ENCODE measurements around the gene PEX7.
"Not testable (repeated sequence)": the region's sequence is repeated elsewhere in the genome, so short reads cannot be mapped to it uniquely, and the experiment has no call there.

PEX7 gene

DNA sequence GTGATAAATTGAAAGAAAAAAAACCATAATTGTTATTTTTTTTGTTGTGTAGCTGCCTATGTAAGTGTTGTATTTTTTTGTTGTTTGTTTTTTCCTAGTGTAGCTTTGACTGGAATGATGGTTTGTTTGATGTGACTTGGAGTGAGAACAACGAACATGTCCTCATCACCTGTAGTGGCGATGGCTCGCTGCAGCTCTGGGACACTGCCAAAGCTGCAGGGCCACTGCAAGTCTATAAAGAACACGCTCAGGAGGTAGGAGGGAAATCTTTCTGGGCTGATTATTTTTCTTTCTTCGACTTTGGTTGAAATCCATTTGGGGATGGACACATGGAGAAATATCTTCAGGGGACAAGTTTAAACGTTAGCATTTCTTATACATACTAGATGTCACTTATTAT lies 3.8 kb downstream of the PEX7 start:
- H3K4me3 ChIP-seq (ENCODE audit: low read depth in 1 of 2, low read length in 1 of 2), result no peak overlapping the region
- H3K36me3 ChIP-seq, result peaks cover 8% of the 10 kb centered on the region
- no peaks in the 10 kb centered on the region for H3K27me3 ChIP-seq
- H3K4me1 ChIP-seq (ENCODE audit: control insufficient read depth in 1 of 2, insufficient read depth in 1 of 2, low read depth in 1 of 2, low read length in 1 of 2), result peaks cover 14 to 15% of the 10 kb centered on the region in 2 experiments
- no peak overlapping the region for H3K27ac ChIP-seq
- TF ChIP-seq, protein P1, sequence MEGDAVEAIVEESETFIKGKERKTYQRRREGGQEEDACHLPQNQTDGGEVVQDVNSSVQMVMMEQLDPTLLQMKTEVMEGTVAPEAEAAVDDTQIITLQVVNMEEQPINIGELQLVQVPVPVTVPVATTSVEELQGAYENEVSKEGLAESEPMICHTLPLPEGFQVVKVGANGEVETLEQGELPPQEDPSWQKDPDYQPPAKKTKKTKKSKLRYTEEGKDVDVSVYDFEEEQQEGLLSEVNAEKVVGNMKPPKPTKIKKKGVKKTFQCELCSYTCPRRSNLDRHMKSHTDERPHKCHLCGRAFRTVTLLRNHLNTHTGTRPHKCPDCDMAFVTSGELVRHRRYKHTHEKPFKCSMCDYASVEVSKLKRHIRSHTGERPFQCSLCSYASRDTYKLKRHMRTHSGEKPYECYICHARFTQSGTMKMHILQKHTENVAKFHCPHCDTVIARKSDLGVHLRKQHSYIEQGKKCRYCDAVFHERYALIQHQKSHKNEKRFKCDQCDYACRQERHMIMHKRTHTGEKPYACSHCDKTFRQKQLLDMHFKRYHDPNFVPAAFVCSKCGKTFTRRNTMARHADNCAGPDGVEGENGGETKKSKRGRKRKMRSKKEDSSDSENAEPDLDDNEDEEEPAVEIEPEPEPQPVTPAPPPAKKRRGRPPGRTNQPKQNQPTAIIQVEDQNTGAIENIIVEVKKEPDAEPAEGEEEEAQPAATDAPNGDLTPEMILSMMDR (IDR thresholded peaks at IDR 0.05), result no peak
- H3K9me3 ChIP-seq, result no peaks in the 10 kb centered on the region

DNA sequence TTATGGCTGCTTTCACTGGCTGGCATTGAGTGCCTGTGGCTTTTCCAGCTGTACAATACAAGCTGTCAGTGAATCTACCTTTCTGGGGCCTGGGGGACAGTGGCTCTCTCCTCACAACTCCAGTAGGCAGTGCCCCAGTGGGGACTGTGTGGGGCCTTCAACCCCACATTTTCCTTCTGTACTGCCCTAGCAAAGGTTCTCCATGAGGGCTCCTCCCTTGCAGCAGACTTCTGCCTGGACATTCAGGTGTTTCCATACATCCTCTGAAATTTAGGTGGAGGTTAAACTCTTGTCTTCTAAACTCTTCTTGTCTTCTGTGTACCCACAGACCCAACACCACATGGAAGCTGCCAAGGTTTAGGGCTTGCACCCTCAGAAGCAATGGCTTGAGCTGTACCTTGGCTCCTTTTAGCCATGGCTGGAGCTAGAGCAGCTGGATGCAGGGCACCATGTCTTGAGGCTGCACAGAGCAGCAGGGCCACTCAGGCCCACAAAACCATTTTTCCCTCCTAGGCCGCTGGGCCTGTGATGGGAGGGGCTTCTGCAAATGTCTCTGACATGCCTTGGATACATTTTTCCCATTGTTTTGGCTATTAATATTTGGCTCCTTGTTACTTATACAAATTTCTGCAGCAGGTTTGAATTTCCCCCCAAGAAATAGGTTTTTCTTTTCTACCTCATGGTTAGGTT lies 9.6 kb downstream of the PEX7 start:
- H3K4me1 ChIP-seq (ENCODE audit: control insufficient read depth in 1 of 2, insufficient read depth in 1 of 2, low read depth in 1 of 2, low read length in 1 of 2), result no peaks in the 10 kb centered on the region
- no peak overlapping the region for H3K4me3 ChIP-seq (ENCODE audit: low read depth in 1 of 2, low read length in 1 of 2)
- TF ChIP-seq, protein P1 (IDR thresholded peaks at IDR 0.05), result no peak
- no peaks in the 10 kb centered on the region for H3K27me3 ChIP-seq
- H3K9me3 ChIP-seq, result no peaks in the 10 kb centered on the region
- H3K36me3 ChIP-seq, result peaks cover under 1% of the 10 kb centered on the region
- H3K27ac ChIP-seq, result no peak overlapping the region

DNA sequence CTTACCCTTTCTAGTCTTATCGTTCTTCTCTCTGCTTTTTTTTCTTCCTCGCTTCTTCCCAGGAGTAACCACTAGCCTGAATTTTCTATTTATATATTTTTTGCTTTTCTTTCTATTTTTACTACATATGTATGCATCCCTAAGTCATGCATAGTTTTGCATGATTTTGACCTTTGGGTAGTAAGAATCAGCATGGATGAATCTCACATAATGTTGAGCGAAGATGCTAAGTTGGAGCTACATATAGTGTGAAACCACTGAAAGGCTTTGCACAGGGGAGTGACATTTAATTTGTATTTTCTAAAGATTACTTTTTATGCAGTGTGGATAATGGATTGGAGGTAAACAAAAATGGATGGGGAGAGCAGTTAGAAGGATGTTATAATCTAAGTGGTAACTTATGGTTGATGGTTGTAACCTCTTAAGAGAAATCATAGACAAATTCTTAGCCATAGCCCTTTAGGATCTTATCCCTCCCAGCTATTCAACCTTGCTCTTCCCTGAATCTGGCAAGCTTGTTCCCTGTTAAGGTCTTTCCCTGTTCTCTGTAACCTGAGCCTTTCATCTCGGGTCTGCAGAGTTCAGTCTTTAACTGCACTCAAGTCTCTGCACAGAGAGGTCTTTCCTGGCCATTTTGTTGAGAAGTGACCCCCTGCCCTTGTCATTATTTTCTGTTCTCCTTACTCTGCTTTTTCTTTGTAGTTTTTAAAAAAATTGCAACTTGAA lies 18.0 kb downstream of the PEX7 start:
- TF ChIP-seq, protein P1 (IDR thresholded peaks at IDR 0.05), result no peak
- no peaks in the 10 kb centered on the region for H3K4me1 ChIP-seq (ENCODE audit: control insufficient read depth in 1 of 2, insufficient read depth in 1 of 2, low read depth in 1 of 2, low read length in 1 of 2)
- no peaks in the 10 kb centered on the region for H3K36me3 ChIP-seq
- H3K27ac ChIP-seq, result no peak overlapping the region
- H3K27me3 ChIP-seq, result no peaks in the 10 kb centered on the region
- no peaks in the 10 kb centered on the region for H3K9me3 ChIP-seq
- no peak overlapping the region for H3K4me3 ChIP-seq (ENCODE audit: low read depth in 1 of 2, low read length in 1 of 2)

DNA sequence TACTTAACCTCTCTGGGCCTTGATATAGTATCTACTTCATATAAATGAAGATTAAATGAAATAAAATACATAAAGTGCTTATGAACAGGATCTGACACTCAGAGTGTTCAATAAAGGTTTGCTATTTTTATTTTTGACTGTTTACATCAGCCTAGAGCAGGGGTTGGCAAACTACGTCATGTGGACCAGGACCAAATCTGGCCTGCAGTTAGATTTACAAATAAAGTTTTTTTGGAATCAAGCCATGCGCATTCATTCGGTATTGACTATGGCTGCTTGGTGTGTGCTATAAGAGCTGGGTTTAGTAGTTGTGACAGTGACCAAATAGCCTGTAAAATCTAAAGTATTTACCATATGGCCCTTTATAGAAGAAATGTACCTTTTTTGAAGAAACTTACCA lies 20.8 kb downstream of the PEX7 start:
- H3K27me3 ChIP-seq, result no peaks in the 10 kb centered on the region
- no peaks in the 10 kb centered on the region for H3K9me3 ChIP-seq
- H3K4me3 ChIP-seq (ENCODE audit: low read depth in 1 of 2, low read length in 1 of 2), result no peak overlapping the region
- no peaks in the 10 kb centered on the region for H3K4me1 ChIP-seq (ENCODE audit: control insufficient read depth in 1 of 2, insufficient read depth in 1 of 2, low read depth in 1 of 2, low read length in 1 of 2)
- no peak overlapping the region for H3K27ac ChIP-seq
- H3K36me3 ChIP-seq, result no peaks in the 10 kb centered on the region
- TF ChIP-seq, protein P1 (IDR thresholded peaks at IDR 0.05), result no peak

DNA sequence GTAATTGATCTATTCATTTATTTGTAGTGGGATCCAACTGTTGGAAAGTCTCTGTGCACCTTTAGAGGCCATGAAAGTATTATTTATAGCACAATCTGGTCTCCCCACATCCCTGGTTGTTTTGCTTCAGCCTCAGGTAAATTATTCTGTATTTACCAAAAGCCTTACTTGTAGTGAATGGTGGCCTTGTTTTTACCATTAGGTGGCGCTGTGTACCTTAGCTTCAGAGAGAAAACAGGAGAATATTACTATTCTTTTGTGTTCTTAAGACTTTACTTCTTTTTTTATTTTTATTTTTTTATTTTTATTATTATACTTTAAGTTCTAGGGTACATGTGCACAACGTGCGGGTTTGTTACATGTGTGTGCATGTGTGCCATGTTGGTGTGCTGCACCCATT lies 23.7 kb downstream of the PEX7 start:
- no peak overlapping the region for H3K4me3 ChIP-seq (ENCODE audit: low read depth in 1 of 2, low read length in 1 of 2)
- H3K27me3 ChIP-seq, result no peaks in the 10 kb centered on the region
- TF ChIP-seq, protein P1 (IDR thresholded peaks at IDR 0.05), result peak; percentile 73
- no peaks in the 10 kb centered on the region for H3K4me1 ChIP-seq (ENCODE audit: control insufficient read depth in 1 of 2, insufficient read depth in 1 of 2, low read depth in 1 of 2, low read length in 1 of 2)
- H3K36me3 ChIP-seq, result no peaks in the 10 kb centered on the region
- no peaks in the 10 kb centered on the region for H3K9me3 ChIP-seq
- no peak overlapping the region for H3K27ac ChIP-seq

DNA sequence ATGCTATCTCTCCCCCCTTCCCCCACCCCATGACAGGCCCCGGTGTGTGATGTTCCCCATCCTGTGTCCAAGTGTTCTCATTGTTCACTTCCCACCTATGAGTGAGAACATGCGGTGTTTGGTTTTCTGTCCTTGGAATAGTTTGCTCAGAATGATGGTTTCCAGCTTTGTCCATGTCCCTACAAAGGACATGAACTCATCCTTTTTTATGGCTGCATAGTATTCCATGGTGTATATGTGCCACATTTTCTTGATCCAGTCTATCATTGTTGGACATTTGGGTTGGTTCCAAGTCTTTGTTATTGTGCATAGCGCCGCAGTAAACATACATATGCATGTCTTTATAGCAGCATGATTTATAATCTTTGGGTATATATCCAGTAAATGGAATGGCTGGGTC lies 24.1 kb downstream of the PEX7 start:
- not testable (repeated sequence) for H3K27ac ChIP-seq; H3K9me3 ChIP-seq; H3K27me3 ChIP-seq; H3K4me1 ChIP-seq (ENCODE audit: control insufficient read depth in 1 of 2, insufficient read depth in 1 of 2, low read depth in 1 of 2, low read length in 1 of 2); H3K4me3 ChIP-seq (ENCODE audit: low read depth in 1 of 2, low read length in 1 of 2); H3K36me3 ChIP-seq

DNA sequence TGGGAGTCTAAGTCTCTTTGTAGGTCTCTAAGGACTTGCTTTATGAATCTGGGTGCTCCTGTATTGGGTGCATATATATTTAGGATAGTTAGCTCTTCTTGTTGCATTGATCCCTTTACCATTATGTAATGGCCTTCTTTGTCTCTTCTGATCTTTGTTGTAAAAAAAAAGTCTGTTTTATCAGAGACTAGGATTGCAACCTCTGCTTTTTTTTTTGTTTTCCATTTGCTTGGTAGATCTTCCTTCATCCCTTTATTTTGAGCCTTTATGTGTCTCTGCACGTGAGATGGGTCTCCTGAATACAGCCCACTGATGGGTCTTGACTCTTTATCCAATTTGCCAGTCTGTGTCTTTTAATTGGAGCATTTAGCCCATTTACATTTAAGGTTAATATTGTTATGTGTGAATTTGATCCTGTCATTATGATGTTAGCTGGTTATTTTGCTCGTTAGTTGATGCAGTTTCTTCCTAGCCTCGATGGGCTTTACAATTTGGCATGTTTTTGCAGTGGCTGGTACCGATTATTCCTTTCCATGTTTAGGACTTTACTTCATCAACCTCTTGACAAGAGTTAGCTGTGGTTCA lies 27.7 kb downstream of the PEX7 start:
- not testable (repeated sequence) for H3K4me1 ChIP-seq (ENCODE audit: control insufficient read depth in 1 of 2, insufficient read depth in 1 of 2, low read depth in 1 of 2, low read length in 1 of 2); H3K9me3 ChIP-seq; H3K27ac ChIP-seq

More for the DNA sequence above, 27.7 kb downstream of the PEX7 start:
- not testable (repeated sequence) for H3K36me3 ChIP-seq; H3K4me3 ChIP-seq (ENCODE audit: low read depth in 1 of 2, low read length in 1 of 2); H3K27me3 ChIP-seq
